Measurements from ENCODE around the gene ARHGAP6. TPM values are rescaled to one million over a fixed set of nuclear protein-coding genes. Genes with fewer than 3 reads are reported as not detected.

ARHGAP6 gene
- total and polyA plus RNA-seq, 2 of the 13 experiments (the other 11 are each of a cell fraction or from before 2014, with no cell fraction given) = 0.11 TPM; not detected in 1

- ChIA-PET CTCF (ENCODE audit: low intra/inter-chr PET ratio, low total read pairs) (no interaction called here), POLR2A (no interaction called here)
- H2AFZ ChIP-seq (ENCODE audit: low read length) = no peak overlapping the region
- TF ChIP-seq ZNF414 (CRISPR knock-in tag; IDR thresholded peaks at IDR 0.05) (no peak), ZNF512B (CRISPR knock-in tag; IDR thresholded peaks at IDR 0.05; ENCODE audit: borderline replicate concordance) (no peak)
- in situ Hi-C loops (cut with HindIII; ENCODE audit: extremely low pct_ligation_motif_present, low pct_unique_long_range_greater_than_20kb) (no loop called here), intact Hi-C loops (cut with micrococcal nuclease; ENCODE audit: unreplicated experiment) (no loop called here)
- no peak for ATAC-seq
- no peaks in the 10 kb centered on the region for H3K4me1 ChIP-seq (ENCODE audit: insufficient read depth, low read length)
- no peak overlapping the region for H3K4me3 ChIP-seq (replicated peaks in 1 of 3; ENCODE audit: insufficient read depth in 1 of 3, low read depth in 2 of 3, low read length in 3 of 3)
- FAIRE-seq = no peak
- DNase-seq (ENCODE audit: low spot score) = no peak
- no peak overlapping the region for H3K4me2 ChIP-seq (ENCODE audit: low read depth, low read length)
- H3K9ac ChIP-seq (ENCODE audit: insufficient read depth, low read depth, low read length) = no peak overlapping the region
- WGBS (ENCODE audit: low lambda C conversion rate) = 0% methylated on average over 2 of the region's 2 CpGs
- no peaks in the 10 kb centered on the region for H4K20me1 ChIP-seq (ENCODE audit: insufficient read depth, low read length)
- no peaks in the 10 kb centered on the region for H3K36me3 ChIP-seq (replicated peaks in 1 of 2; ENCODE audit: control insufficient read depth in 1 of 2, insufficient read depth in 2 of 2, low read length in 2 of 2)
- H3K79me2 ChIP-seq (ENCODE audit: insufficient read depth, low read length) = no peaks in the 10 kb centered on the region
- H3K27ac ChIP-seq (ENCODE audit: extremely low read length, insufficient read depth, low read length) = no peak overlapping the region
- H3K27me3 ChIP-seq (ENCODE audit: control insufficient read depth in 1 of 2, insufficient read depth in 2 of 2, low read length in 2 of 2) = no peaks in the 10 kb centered on the region
- H3K9me3 ChIP-seq (ENCODE audit: low read length) = no peaks in the 10 kb centered on the region
- BruUV-seq (replicated peaks) = no TSS peak
Observed at GRCh38 chrX:11366998-11367595, 298.6 kb downstream of the ARHGAP6 start.

- FAIRE-seq (no peak), ATAC-seq (no peak), DNase-seq (ENCODE audit: low spot score) (no peak)
- 10% methylated on average over 3 of the region's 3 CpGs for WGBS (ENCODE audit: low lambda C conversion rate)
- Histone ChIP-seq H3K36me3 (replicated peaks in 1 of 2; ENCODE audit: control insufficient read depth in 1 of 2, insufficient read depth in 2 of 2, low read length in 2 of 2) (no peaks in the 10 kb centered on the region), H3K79me2 (ENCODE audit: insufficient read depth, low read length) (no peaks in the 10 kb centered on the region), H3K27me3 (ENCODE audit: control insufficient read depth in 1 of 2, insufficient read depth in 2 of 2, low read length in 2 of 2) (no peaks in the 10 kb centered on the region), H3K9me3 (ENCODE audit: low read length) (no peaks in the 10 kb centered on the region), H3K9ac (ENCODE audit: insufficient read depth, low read depth, low read length) (no peak overlapping the region), H3K4me3 (replicated peaks in 1 of 3; ENCODE audit: insufficient read depth in 1 of 3, low read depth in 2 of 3, low read length in 3 of 3) (no peak overlapping the region), H3K27ac (ENCODE audit: extremely low read length, insufficient read depth, low read length) (no peak overlapping the region), H3K4me2 (ENCODE audit: low read depth, low read length) (no peak overlapping the region), H4K20me1 (ENCODE audit: insufficient read depth, low read length) (no peaks in the 10 kb centered on the region), H3K4me1 (ENCODE audit: insufficient read depth, low read length) (no peaks in the 10 kb centered on the region), H2AFZ (ENCODE audit: low read length) (no peak overlapping the region)
- BruUV-seq (replicated peaks) = no TSS peak
- intact Hi-C loops (cut with micrococcal nuclease; ENCODE audit: unreplicated experiment) (no loop called here), in situ Hi-C loops (cut with HindIII; ENCODE audit: extremely low pct_ligation_motif_present, low pct_unique_long_range_greater_than_20kb) (no loop called here)
- CTCF ChIA-PET (ENCODE audit: low intra/inter-chr PET ratio, low total read pairs) = no interaction called here
- POLR2A ChIA-PET = no interaction called here
- no peak for TF ChIP-seq ZBTB37 (CRISPR knock-in tag; IDR thresholded peaks at IDR 0.05)
- TF ChIP-seq SMC3 (IDR thresholded peaks at IDR 0.05; ENCODE audit: low read length) = no peak
- no peak for TF ChIP-seq ZNF232 (CRISPR knock-in tag; IDR thresholded peaks at IDR 0.05; ENCODE audit: borderline replicate concordance)
- no peak for TF ChIP-seq BORCS8-MEF2B (CRISPR knock-in tag; IDR thresholded peaks at IDR 0.05)
- no peak for TF ChIP-seq KLF15 (CRISPR knock-in tag; IDR thresholded peaks at IDR 0.05; ENCODE audit: borderline replicate concordance)
- TF ChIP-seq ZNF281 (CRISPR knock-in tag; IDR thresholded peaks at IDR 0.05; ENCODE audit: borderline replicate concordance) = no peak
- no peak for TF ChIP-seq ADNP (CRISPR knock-in tag; IDR thresholded peaks at IDR 0.05)
- TF ChIP-seq CEBPB (IDR thresholded peaks at IDR 0.05; ENCODE audit: borderline replicate concordance, low read depth, low read length) = no peak
Observed at GRCh38 chrX:11365426-11365825, 300.3 kb downstream of the ARHGAP6 start.

Measured in HepG2 (cell line).